GM19240 (cell line): ENCODE results near the gene KLHDC8B.
A peak's percentile ranks its signal among the peaks of the same experiment; 100 is the strongest.

ENCODE experiments used
- DNase-seq: peaks from one replicate; pipeline ENCODE4 v3.0.0; 2011; ENCODE audit warnings: low spot score; ENCODE audit not compliant: insufficient read length

KLHDC8B gene

GRCh38 chr3:49171119-49171774 is at the start of gene KLHDC8B:
Gene KLHDC8B, plus strand, starts transcription at chr3:49171598. Its CDS starts 1,172 bp downstream, at chr3:49172770.
- DNase-seq, result peak; percentile 82

DNA sequence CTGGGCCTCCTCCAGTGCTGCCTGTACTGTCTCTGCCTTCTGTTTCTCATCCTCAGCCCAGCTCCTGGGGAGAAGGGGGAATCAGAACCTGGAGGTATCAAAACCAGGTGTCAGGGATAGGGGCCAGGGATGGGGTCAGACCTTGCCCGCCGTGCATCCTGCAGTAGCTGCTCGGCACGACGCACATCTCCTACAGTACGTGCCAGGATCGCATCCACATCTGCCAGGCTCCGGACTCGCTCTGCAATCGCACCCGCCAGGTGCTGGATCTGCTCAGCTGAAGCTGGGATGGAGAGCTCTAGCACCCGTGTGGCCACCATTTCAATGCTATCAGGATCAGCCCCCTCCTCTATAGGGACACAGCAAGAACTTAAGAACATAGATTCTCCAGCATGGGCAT is 49.4 kb upstream of the KLHDC8B start:
- no peak for DNase-seq

- no peak for DNase-seq
These were observed 48.9 kb upstream of the KLHDC8B start for GRCh38 chr3:49122451-49122850.

- DNase-seq, result no peak
These were observed 48.4 kb upstream of the KLHDC8B start for GRCh38 chr3:49122886-49123545.

DNA sequence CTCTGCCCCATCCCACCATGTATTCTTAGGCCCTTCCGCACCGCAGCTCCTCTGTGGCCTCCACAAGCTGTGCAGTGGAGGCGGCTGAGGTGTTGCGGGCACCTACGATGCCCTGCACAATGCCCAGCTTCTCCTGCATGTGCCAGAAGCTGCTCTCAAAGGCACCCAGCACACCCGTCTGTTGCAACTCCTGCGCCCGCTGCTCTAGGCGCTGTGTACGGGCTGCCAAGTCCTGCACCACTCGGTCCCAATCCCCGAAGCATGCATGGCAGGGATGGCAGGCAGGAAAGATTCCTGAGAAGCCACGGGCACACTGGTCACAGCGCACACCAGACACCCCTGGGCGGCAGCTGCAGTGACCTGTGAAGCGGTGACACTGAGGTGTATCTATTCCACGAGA is 47.7 kb upstream of the KLHDC8B start:
- no peak for DNase-seq

- no peak for DNase-seq
These were observed 47.2 kb upstream of the KLHDC8B start for GRCh38 chr3:49124203-49124602.

GRCh38 chr3:49124991-49125670 is 46.3 kb upstream of the KLHDC8B start:
- DNase-seq, result no peak

GRCh38 chr3:49131040-49131439 is 40.4 kb upstream of the KLHDC8B start:
- no peak for DNase-seq

DNA sequence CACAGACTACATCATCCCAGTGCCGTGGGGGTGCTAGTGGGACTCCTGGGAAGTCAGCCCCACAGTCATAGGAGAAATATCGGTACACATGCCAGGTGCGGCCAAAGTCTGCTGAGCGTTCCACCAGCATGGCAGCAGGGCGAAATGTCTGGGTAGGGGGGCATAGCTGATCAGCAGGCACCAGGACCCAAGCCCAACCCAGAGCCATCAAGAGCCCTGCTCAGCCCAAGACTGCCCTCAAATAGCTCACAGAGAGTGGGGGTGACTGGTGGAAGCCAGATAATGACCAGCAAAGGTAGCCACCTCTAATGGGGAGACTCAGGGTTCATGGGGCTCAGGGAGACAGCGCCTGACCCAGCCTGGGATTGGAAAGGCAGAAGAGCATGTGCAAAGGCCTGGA is 39.8 kb upstream of the KLHDC8B start:
- DNase-seq, result no peak

GRCh38 chr3:49132073-49132436 is 39.3 kb upstream of the KLHDC8B start:
- no peak for DNase-seq

DNA sequence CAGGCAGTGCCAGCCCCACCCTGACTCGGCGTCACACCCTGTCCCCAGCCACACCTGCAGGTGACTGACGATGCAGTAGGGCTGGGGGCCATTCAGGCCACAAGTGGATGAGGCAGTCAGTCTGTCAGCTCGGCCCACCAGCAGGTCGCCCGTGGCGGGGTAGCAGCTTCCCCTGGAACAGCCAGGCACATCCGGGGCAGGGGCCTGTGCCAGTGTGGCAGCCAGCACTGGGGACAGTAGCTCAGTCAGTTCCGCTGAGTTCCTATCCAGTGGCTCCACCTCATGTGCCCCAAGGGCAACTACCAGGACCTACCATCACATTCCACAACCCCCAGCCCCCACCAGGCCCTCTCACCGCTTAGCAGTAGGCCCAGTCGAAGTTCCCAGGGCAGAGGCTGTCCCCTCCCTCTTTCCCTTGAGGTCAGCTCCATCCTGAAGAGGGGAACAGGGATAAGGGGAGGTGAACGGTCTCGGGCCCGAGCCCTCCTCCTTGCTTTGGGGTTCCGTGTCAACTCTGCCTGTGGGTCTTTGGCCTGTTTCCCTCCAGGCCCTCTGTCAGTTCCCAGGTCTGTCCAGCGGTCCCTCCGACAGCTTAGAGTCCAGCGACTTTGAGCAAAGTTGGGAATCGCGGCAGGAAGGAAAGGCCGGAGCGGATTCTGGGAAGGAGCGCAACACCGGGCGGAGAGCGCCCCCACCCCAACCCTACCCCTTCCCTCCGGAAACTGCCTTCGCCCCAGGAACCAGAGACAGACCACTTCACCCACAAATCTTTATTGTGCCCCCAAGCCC is 38.8 kb upstream of the KLHDC8B start, which contains the start of gene LAMB2:
TSS of gene LAMB2 (minus strand) at position 614 of the 789 bp plus-strand sequence. CDS start at position 431, 183 bp downstream.
- no peak for DNase-seq

- DNase-seq, result no peak
These were observed 38.0 kb upstream of the KLHDC8B start for GRCh38 chr3:49133226-49133951.

- no peak for DNase-seq
These were observed 36.7 kb upstream of the KLHDC8B start for GRCh38 chr3:49134471-49135265.

- no peak for DNase-seq
These were observed 35.9 kb upstream of the KLHDC8B start for GRCh38 chr3:49135499-49135898.

DNA sequence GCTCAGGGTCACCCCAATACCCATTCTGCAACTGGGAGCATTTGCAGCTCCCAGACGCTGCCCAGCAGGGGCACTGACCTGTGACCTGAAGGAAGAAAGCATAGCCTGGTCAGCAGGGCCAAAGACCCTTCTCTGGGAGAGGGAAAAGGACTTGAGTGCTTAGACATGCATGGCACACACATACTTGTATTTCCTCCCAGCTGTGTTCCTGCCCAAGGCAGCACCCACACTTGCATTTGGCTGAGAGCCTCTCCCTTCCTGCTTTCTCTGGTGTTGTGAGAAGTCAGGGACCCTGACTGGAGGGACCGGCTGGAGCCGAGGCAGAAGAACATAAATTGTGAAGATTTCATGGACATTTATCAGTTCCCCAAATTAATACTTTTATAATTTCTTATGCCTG is 31.3 kb upstream of the KLHDC8B start:
- DNase-seq, result no peak

- DNase-seq, result no peak
These were observed 23.2 kb upstream of the KLHDC8B start for GRCh38 chr3:49148159-49148558.

GRCh38 chr3:49151610-49152009 is 19.8 kb upstream of the KLHDC8B start:
- no peak for DNase-seq

DNA sequence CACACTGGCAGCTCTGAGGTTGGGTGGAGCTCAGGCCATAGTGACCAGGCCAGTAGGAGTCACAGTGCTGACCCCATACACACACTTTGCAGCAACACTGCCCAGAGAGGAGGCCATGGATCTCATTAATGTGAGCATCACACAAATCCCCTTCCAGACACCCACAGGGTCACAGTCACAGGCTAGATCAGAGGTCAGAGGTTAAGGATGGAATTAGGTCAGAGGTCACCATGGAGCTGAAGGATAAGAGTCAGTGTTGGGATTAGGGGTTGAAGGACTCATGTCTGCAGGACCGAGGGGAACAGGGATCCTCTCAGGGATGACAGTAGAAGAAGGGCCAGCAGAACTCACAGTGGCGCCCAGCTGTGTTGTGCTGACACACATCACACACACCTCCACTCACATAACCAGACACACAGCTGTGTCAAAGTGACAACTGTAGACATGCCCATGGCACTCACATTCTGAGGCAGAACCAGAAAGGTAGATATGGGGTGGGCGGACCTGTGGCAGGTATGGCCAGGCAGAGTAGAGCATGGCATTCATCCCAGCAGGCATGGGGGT is 18.0 kb upstream of the KLHDC8B start:
- no peak for DNase-seq

GRCh38 chr3:49157289-49157688 is 14.1 kb upstream of the KLHDC8B start:
- no peak for DNase-seq
